CD4-positive, alpha-beta T cell treated with Interferon alpha-2 for 1 hour (primary cell): Measurements from ENCODE around the gene POU2AF2.

ENCODE experiments used
- DNase-seq, 2 donors: peaks; one replicate each; pipeline ENCODE4 v3.0.0-alpha.2; 2020 to 2022

POU2AF2 gene

GRCh38 chr11:111334532-111335502, 89.3 kb downstream of the POU2AF2 start:
- no peak for DNase-seq

GRCh38 chr11:111335549-111335948, 90.0 kb downstream of the POU2AF2 start:
- DNase-seq: no peak
